ENCODE results near the gene SLC38A3. TPM values are rescaled to one million over a fixed set of nuclear protein-coding genes. Genes with fewer than 3 reads are reported as not detected.

Gene SLC38A3
- total and polyA plus RNA-seq, 2 experiments from 2014 or later = 0.36 TPM; not detected in 1

DNA sequence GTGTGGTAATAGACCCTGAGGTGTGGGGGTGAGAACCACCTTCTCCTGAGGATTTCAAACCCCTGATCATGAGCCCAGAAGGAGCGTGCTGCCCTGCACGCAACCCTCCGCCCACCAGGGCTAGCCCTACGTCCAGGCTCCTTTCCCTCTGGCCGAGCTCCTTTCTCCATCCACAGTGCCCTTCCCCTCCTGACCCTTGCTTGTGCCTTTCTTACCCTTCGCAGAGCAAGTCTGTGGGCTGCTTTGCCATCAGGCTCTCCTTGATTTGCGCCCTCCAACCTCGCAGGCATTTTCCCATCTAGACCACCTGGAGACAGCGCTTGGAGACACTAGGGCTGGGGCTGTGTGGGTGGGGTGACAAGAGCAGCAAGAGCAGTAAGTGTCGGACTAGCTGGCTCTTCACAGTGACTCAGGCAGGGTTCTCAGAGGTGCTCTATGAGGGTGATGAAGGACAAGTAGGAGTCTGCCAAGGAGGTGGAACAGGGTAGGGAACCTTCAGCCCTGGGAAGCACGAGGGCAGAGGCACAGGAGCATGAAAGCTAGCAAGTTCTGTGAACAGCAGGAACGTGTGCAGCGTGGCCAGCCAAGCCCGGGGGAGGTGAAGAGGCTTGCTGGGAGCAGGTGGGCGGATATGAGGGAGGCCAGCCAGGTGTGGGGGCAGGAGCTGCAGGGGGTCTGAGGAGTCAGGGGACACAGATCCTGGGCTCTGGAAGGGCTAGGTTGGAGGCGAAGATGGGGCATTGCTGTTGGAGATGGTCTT is 2.5 kb upstream of the SLC38A3 start:
- H3K4me1 ChIP-seq (ENCODE audit: insufficient read depth) = no peaks in the 10 kb centered on the region; the same call in 1 of the 2 replicates
- no peak overlapping the region for H3K27ac ChIP-seq
- H2AFZ ChIP-seq = no peak overlapping the region
- no peaks in the 10 kb centered on the region for H3K9me2 ChIP-seq (ENCODE audit: insufficient read depth)
- peaks cover 37% of the 10 kb centered on the region for H3K27me3 ChIP-seq (replicated peaks; ENCODE audit: insufficient read depth)
- TF ChIP-seq EZH2 (IDR thresholded peaks at IDR 0.05; ENCODE audit: insufficient read depth, poor library complexity, severe bottlenecking) = no peak
- TF ChIP-seq EZH2phosphoT487 (IDR thresholded peaks at IDR 0.05; ENCODE audit: insufficient read depth, low read depth) = no peak
- no peak overlapping the region for H3K4me3 ChIP-seq
- no peaks in the 10 kb centered on the region for H3K79me2 ChIP-seq (ENCODE audit: insufficient read depth)
- H3K4me2 ChIP-seq (ENCODE audit: unreplicated experiment) = no peak overlapping the region
- H3K9ac ChIP-seq = no peak overlapping the region
- H3F3A ChIP-seq (ENCODE audit: insufficient read depth) = no peaks in the 10 kb centered on the region
- 71 to 73% methylated on average over 16 of the region's 16 CpGs for WGBS, 2 experiments (ENCODE audit: low coverage in 1 of 2, low lambda C conversion rate in 2 of 2, missing lambda C conversion rate in 2 of 2)
- no peaks in the 10 kb centered on the region for H4K20me1 ChIP-seq (ENCODE audit: insufficient read depth)
- peak; percentile 43 for DNase-seq
- no peaks in the 10 kb centered on the region for H3K36me3 ChIP-seq (ENCODE audit: low read depth)
- no peaks in the 10 kb centered on the region for H3K9me3 ChIP-seq (ENCODE audit: low read depth)
- in situ Hi-C loops (cut with MboI) = loop anchor here (25.0 kb wide), 1 partner anchor 335 kb away; no protein-coding TSS in a partner anchor

DNA sequence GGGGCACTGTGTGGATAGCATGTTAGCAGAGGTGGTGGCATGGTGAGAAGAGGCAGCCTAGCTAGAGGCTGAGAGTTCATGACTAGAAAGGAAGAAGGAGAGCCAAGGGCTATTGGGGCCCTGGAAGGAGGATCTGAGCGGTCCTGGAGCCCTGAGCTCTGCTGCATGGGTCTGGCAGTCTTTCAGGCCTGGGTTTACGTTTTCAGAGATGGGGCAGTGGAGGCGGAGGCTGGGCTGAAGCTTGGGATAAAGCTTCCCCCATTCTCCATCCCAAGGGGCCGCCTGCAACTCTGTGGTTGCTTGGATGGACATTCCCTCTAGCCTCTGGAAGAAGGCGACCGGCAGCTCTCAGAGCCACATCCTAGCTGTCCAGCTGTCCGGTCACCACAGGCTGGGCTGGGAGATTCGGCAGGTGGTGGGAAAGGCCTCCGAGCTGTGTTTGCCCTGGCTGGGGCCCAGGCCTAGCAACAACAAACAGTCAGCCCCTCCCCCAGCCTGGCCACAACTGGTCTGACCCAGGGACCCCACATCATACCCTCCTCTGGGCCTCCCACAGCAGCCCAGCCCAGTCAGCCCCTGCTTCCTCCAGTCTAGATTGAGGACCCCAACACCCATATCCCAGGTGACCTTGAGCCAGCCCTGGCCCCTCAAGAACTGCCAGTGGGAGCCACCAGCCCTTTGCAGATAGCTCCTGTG is 1.8 kb upstream of the SLC38A3 start:
- Histone ChIP-seq H3K9me3 (ENCODE audit: low read depth) (no peaks in the 10 kb centered on the region), H3K36me3 (ENCODE audit: low read depth) (no peaks in the 10 kb centered on the region), H3K9ac (no peak overlapping the region), H3K4me2 (ENCODE audit: unreplicated experiment) (no peak overlapping the region), H3K27me3 (replicated peaks; ENCODE audit: insufficient read depth) (peaks cover 32% of the 10 kb centered on the region), H2AFZ (no peak overlapping the region), H3K9me2 (ENCODE audit: insufficient read depth) (no peaks in the 10 kb centered on the region), H4K20me1 (ENCODE audit: insufficient read depth) (no peaks in the 10 kb centered on the region), H3K27ac (no peak overlapping the region), H3K4me3 (no peak overlapping the region), H3K4me1 (ENCODE audit: insufficient read depth) (no peaks in the 10 kb centered on the region; the same call in 1 of the 2 replicates), H3K79me2 (ENCODE audit: insufficient read depth) (no peaks in the 10 kb centered on the region), H3F3A (ENCODE audit: insufficient read depth) (no peaks in the 10 kb centered on the region)
- 81 to 86% methylated on average over 8 to 9 of the region's 9 CpGs for WGBS, 2 experiments (ENCODE audit: low coverage in 1 of 2, low lambda C conversion rate in 2 of 2, missing lambda C conversion rate in 2 of 2)
- no peak for TF ChIP-seq EZH2phosphoT487 (IDR thresholded peaks at IDR 0.05; ENCODE audit: insufficient read depth, low read depth)
- TF ChIP-seq EZH2 (IDR thresholded peaks at IDR 0.05; ENCODE audit: insufficient read depth, poor library complexity, severe bottlenecking) = no peak
- DNase-seq = no peak
- in situ Hi-C loops (cut with MboI) = loop anchor here (25.0 kb wide), 1 partner anchor 334 kb away; no protein-coding TSS in a partner anchor

DNA sequence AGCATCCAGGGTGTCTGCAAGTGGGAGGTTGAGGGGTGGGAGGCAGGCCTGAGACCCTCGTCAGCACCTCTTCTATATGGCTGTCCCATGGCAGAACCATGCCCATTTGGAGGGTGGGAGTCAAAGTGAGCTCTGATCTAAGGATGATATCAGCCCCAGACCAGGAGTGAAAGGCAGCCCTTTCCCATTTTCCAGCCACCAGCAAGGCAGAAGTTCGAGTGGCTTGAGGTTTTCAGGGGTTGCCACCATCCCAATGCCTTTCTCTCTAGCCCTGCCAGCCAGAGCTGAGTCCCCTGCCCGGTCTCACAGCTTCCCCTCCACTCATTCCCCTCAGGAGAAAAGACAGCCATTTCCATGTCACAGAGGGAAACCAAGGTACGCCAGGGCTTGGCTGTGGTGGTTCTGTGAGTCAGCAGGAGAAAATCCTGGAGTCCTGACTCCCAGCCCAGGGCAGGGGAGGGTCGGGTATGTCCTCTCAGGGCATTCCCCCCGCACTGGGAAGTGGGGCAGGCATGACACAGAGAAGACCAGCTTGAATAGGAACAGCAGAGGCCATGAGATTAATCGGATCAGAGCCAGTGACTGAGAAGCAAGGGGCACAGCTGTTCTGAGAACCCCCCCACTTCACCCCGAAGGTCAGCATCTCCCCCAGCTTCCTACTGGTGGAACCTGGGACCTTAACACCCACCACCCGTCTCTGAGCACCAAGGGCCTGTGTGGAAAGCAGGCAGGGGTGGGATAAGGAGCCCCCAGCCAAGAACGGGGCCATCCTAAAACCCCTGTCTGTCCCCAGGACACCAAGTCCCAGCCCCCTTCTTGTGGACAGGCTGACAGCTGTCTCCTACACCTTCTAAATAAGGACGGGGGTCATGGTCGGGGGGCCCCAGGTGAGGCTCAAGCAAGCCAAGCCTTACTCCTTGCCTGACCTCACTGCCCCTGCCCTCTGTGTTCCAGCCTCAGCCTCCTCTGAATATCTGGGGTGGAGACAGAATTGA is 965 bp upstream of the SLC38A3 start:
- WGBS, 2 experiments (ENCODE audit: low coverage in 1 of 2, low lambda C conversion rate in 2 of 2, missing lambda C conversion rate in 2 of 2) = 56% methylated on average over 12 of the region's 12 CpGs
- H4K20me1 ChIP-seq (ENCODE audit: insufficient read depth) = no peaks in the 10 kb centered on the region
- no peak overlapping the region for H3K4me2 ChIP-seq (ENCODE audit: unreplicated experiment)
- H3K4me3 ChIP-seq = no peak overlapping the region
- no peak for DNase-seq
- no peaks in the 10 kb centered on the region for H3K9me2 ChIP-seq (ENCODE audit: insufficient read depth)
- TF ChIP-seq EZH2phosphoT487 (IDR thresholded peaks at IDR 0.05; ENCODE audit: insufficient read depth, low read depth) (no peak), EZH2 (IDR thresholded peaks at IDR 0.05; ENCODE audit: insufficient read depth, poor library complexity, severe bottlenecking) (peak; percentile 51)
- H3K9me3 ChIP-seq (ENCODE audit: low read depth) = no peaks in the 10 kb centered on the region
- H2AFZ ChIP-seq = no peak overlapping the region
- no peaks in the 10 kb centered on the region; the same call in 1 of the 2 replicates for H3K4me1 ChIP-seq (ENCODE audit: insufficient read depth)
- in situ Hi-C loops (cut with MboI) = loop anchor here (25.0 kb wide), 1 partner anchor 333 kb away; no protein-coding TSS in a partner anchor
- no peak overlapping the region for H3K9ac ChIP-seq
- no peaks in the 10 kb centered on the region for H3K36me3 ChIP-seq (ENCODE audit: low read depth)
- no peaks in the 10 kb centered on the region for H3K79me2 ChIP-seq (ENCODE audit: insufficient read depth)
- H3K27me3 ChIP-seq (replicated peaks; ENCODE audit: insufficient read depth) = peaks cover 24% of the 10 kb centered on the region
- H3F3A ChIP-seq (ENCODE audit: insufficient read depth) = no peaks in the 10 kb centered on the region
- H3K27ac ChIP-seq = no peak overlapping the region

Data from GM23248 (cell line).